Activated CD8-positive, alpha-beta T cell treated with anti-CD3 and anti-CD28 coated beads for 36 hours (primary cell): ENCODE measurements around the gene SYCP1. TPM values are rescaled to one million over a fixed set of nuclear protein-coding genes. Genes with fewer than 3 reads are reported as not detected.
"Not testable (repeated sequence)": the region's sequence is repeated elsewhere in the genome, so short reads cannot be mapped to it uniquely, and the experiment has no call there.

Experiments
- ATAC-seq: fragments of 200-7000 bp; cut with Tn5 transposase; one replicate; pipeline ENCODE4 v1.10.0; 2021; ENCODE audit warnings: mild to moderate bottlenecking, moderate library complexity
- CTCF ChIA-PET: fragments of 350-600 bp; sonication (Branson Sonifier 250); formaldehyde crosslinking; loops from one replicate; lab custom pipeline; 2021; ENCODE audit warnings: antibody characterized with exemption; lab: Charles Lee
- POLR2A ChIA-PET: fragments of 350-600 bp; sonication (Branson Sonifier 250); formaldehyde crosslinking; loops from one replicate; lab custom pipeline; 2021; ENCODE audit warnings: antibody characterized with exemption; lab: Charles Lee
- DNase-seq: peaks from one replicate; pipeline ENCODE4 v3.0.0-alpha.2; 2020
- H3K27ac Mint-ChIP-seq: one replicate; pipeline ENCODE4 v1.8.0; 2021; ENCODE audit warnings: mild to moderate bottlenecking, mixed read lengths
- H3K27me3 Mint-ChIP-seq: one replicate; pipeline ENCODE4 v1.8.0; 2021; ENCODE audit warnings: mixed read lengths
- H3K36me3 Mint-ChIP-seq: one replicate; pipeline ENCODE4 v1.8.0; 2021; ENCODE audit warnings: low read depth, mixed read lengths
- H3K4me1 Mint-ChIP-seq: one replicate; pipeline ENCODE4 v1.8.0; 2021; ENCODE audit warnings: low read depth, mixed read lengths
- H3K4me3 Mint-ChIP-seq: one replicate; pipeline ENCODE4 v1.8.0; 2021; ENCODE audit warnings: mild to moderate bottlenecking, moderate library complexity, mixed read lengths
- H3K9me3 Mint-ChIP-seq: one replicate; pipeline ENCODE4 v1.8.0; 2021; ENCODE audit warnings: mixed read lengths
- CTCF ChIP-seq: fragments of 200-600 bp; IDR thresholded peaks from one replicate; pipeline ENCODE4 v1.8.0; 2022; ENCODE audit warnings: antibody characterized with exemption, mild to moderate bottlenecking
- intact Hi-C: fragments of 100-400 bp; cut with micrococcal nuclease; formaldehyde crosslinking; loops from one replicate; pipeline ENCODE4 v1.10.0; 2022
- total RNA-seq, 2 experiments: library from RNA; stranded (reverse); gene quantifications; one replicate each; pipeline ENCODE4 v1.2.3, GENCODE V29; 2021

Gene SYCP1
- total RNA-seq, 2 experiments from 2014 or later: not detected

- DNase-seq: no peak
- CTCF ChIA-PET: interaction anchor here (0.7 kb wide), 1 partner anchor 56 kb away, joined by 3 read pairs; no protein-coding TSS in a partner anchor
Measured at GRCh38 chr1:114903480-114903879, 48.8 kb downstream of the SYCP1 start.

GRCh38 chr1:114915720-114916119 is 61.1 kb downstream of the SYCP1 start:
- H3K36me3 Mint-ChIP-seq, H3K4me3 Mint-ChIP-seq, intact Hi-C loops, H3K27ac Mint-ChIP-seq, H3K9me3 Mint-ChIP-seq, ATAC-seq, H3K4me1 Mint-ChIP-seq, CTCF ChIA-PET, DNase-seq: not testable (repeated sequence)
- POLR2A ChIA-PET: interaction anchor here (0.6 kb wide), 1 partner anchor 83 kb away, joined by 3 read pairs; no protein-coding TSS in a partner anchor
- H3K27me3 Mint-ChIP-seq: peaks cover 29% of the 10 kb centered on the region

More at GRCh38 chr1:114903480-114903879, 48.8 kb downstream of the SYCP1 start:
- POLR2A ChIA-PET: no interaction called here
- intact Hi-C loops: no loop called here
- peaks cover 6% of the 10 kb centered on the region for H3K27me3 Mint-ChIP-seq
- no peaks in the 10 kb centered on the region for H3K9me3 Mint-ChIP-seq
- TF ChIP-seq CTCF: no peak
- no peak overlapping the region for H3K4me3 Mint-ChIP-seq
- no peaks in the 10 kb centered on the region for H3K4me1 Mint-ChIP-seq
- no peaks in the 10 kb centered on the region for H3K36me3 Mint-ChIP-seq
- no peak overlapping the region for H3K27ac Mint-ChIP-seq
- ATAC-seq: no peak

- peaks cover 2% of the 10 kb centered on the region for H3K9me3 Mint-ChIP-seq
- no peaks in the 10 kb centered on the region for H3K36me3 Mint-ChIP-seq
- DNase-seq: no peak
- H3K4me3 Mint-ChIP-seq: no peak overlapping the region
- ATAC-seq: no peak
- H3K27me3 Mint-ChIP-seq: peaks cover 17% of the 10 kb centered on the region
- intact Hi-C loops: no loop called here
- peaks cover 5% of the 10 kb centered on the region for H3K4me1 Mint-ChIP-seq
- H3K27ac Mint-ChIP-seq: no peak overlapping the region
- TF ChIP-seq CTCF: no peak
- ChIA-PET POLR2A (no interaction called here), CTCF (no interaction called here)
Measured at GRCh38 chr1:114926607-114927006, 71.9 kb downstream of the SYCP1 start.

- intact Hi-C loops: no loop called here
- no peak for ATAC-seq
- H3K27ac Mint-ChIP-seq: no peak overlapping the region
- POLR2A ChIA-PET: no interaction called here
- DNase-seq: no peak
- H3K4me1 Mint-ChIP-seq: peaks cover 5% of the 10 kb centered on the region
- TF ChIP-seq CTCF: no peak
- CTCF ChIA-PET: no interaction called here
- H3K9me3 Mint-ChIP-seq: peaks cover 2% of the 10 kb centered on the region
- H3K36me3 Mint-ChIP-seq: no peaks in the 10 kb centered on the region
- H3K4me3 Mint-ChIP-seq: no peak overlapping the region
- H3K27me3 Mint-ChIP-seq: peaks cover 20% of the 10 kb centered on the region
Measured at GRCh38 chr1:114927401-114927800, 72.7 kb downstream of the SYCP1 start.

GRCh38 chr1:114956570-114956969 is 101.9 kb downstream of the SYCP1 start:
- peaks cover 20% of the 10 kb centered on the region for H3K27me3 Mint-ChIP-seq
- no peaks in the 10 kb centered on the region for H3K9me3 Mint-ChIP-seq
- ChIA-PET CTCF (no interaction called here), POLR2A (interaction anchor here (1.0 kb wide), 1 partner anchor 10 kb away, joined by 4 read pairs; no protein-coding TSS in a partner anchor)
- H3K4me1 Mint-ChIP-seq: no peaks in the 10 kb centered on the region
- DNase-seq: peak; percentile 2
- no peak for ATAC-seq
- H3K36me3 Mint-ChIP-seq: no peaks in the 10 kb centered on the region
- H3K27ac Mint-ChIP-seq: no peak overlapping the region
- intact Hi-C loops: no loop called here
- no peak for TF ChIP-seq CTCF
- H3K4me3 Mint-ChIP-seq: no peak overlapping the region
